LNCaP clone FGC (cell line): ENCODE data around the gene CLSTN2.

Source experiments
- DNase-seq: peaks from one replicate; pipeline ENCODE4 v3.0.0-alpha.2; 2011; ENCODE audit warnings: low read depth
- H3K4me3 ChIP-seq: 2 replicates; pipeline ENCODE4 v1.5.1; 2011; ENCODE audit warnings: mild to moderate bottlenecking, low read depth, low read length, control low read depth
- TF ChIP-seq, protein P1 (sequence below): IDR thresholded peaks from 2 replicates; pipeline ENCODE4 v1.5.1; 2012; ENCODE audit warnings: mild to moderate bottlenecking; ENCODE audit not compliant: control insufficient read depth, insufficient read depth; ENCODE audit errors: extremely low read depth

CLSTN2 gene

DNA sequence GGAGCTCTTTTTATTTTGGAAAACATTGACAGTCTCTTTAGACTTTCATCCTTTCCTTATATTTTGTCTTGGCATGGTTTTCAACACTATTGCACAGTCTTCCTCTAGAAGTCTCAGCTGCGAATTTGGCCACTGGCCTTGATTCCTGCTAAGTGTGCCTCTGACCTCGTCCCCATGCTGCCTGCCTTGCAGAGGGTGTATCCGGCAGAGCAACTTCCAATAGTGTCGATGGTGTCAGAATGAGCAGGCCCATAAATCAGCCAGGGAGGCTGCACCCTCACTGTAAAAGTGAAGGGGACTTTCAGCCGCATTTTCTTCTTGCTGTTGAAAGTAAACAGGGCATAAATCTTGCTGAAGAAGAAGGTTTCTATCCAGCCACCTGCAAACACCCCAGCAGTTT is 406.2 kb downstream of the CLSTN2 start:
- no peak overlapping the region for H3K4me3 ChIP-seq
- TF ChIP-seq, protein P1, sequence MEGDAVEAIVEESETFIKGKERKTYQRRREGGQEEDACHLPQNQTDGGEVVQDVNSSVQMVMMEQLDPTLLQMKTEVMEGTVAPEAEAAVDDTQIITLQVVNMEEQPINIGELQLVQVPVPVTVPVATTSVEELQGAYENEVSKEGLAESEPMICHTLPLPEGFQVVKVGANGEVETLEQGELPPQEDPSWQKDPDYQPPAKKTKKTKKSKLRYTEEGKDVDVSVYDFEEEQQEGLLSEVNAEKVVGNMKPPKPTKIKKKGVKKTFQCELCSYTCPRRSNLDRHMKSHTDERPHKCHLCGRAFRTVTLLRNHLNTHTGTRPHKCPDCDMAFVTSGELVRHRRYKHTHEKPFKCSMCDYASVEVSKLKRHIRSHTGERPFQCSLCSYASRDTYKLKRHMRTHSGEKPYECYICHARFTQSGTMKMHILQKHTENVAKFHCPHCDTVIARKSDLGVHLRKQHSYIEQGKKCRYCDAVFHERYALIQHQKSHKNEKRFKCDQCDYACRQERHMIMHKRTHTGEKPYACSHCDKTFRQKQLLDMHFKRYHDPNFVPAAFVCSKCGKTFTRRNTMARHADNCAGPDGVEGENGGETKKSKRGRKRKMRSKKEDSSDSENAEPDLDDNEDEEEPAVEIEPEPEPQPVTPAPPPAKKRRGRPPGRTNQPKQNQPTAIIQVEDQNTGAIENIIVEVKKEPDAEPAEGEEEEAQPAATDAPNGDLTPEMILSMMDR, result no peak
- no peak for DNase-seq

- TF ChIP-seq, protein P1, result no peak
- no peak overlapping the region for H3K4me3 ChIP-seq
- no peak for DNase-seq
Observed at GRCh38 chr3:140341817-140342403, 406.9 kb downstream of the CLSTN2 start.

GRCh38 chr3:140342668-140343067 is 407.7 kb downstream of the CLSTN2 start:
- DNase-seq, result no peak
- no peak overlapping the region for H3K4me3 ChIP-seq
- TF ChIP-seq, protein P1, result no peak

DNA sequence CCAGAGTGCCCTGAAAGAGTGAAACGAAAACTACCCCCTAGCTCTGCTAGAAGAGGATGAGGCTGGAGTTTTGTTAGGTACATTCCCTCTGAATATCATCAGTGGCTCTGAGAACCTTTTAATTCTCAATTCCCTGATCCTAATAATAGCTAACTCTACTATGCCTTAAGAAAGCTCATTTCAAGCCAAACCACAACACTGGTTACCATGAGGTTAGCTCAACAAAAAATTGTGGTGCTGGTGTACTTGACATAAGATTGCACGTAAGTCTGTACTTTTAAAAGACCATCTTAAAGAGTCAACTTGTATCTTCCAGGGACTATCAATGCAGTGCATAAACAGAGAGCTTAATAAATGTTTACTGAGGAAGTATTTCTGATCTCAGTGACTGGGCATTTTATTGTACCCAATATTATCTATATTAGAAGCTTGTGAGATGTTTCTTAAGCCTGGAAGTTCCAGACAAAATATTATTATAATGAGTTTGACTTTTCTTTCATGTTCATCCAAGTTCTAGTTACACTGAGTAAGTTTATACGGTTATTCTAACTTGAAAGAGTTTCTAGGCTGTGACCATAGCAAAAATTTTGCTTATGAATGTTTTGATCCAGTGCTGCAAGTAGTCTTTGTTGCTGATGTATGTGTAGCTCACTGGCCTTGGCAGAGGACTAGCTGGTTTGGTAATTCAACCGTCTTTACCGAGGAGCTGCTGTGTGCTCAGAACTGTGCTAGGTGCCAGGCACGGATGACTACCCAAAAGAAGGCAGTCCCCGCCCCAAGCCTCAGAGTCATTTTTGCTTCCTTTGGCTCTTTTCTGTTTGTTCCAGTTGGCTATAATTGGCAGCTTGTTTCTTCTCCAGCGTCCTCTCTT is 408.5 kb downstream of the CLSTN2 start:
- TF ChIP-seq, protein P1, result no peak
- no peak overlapping the region for H3K4me3 ChIP-seq
- no peak for DNase-seq

GRCh38 chr3:140344082-140344454 is 409.1 kb downstream of the CLSTN2 start:
- TF ChIP-seq, protein P1, result no peak
- no peak overlapping the region for H3K4me3 ChIP-seq
- DNase-seq, result no peak

GRCh38 chr3:140344601-140345205 is 409.7 kb downstream of the CLSTN2 start:
- TF ChIP-seq, protein P1, result no peak
- DNase-seq, result no peak
- no peak overlapping the region for H3K4me3 ChIP-seq
